22Rv1 (cell line): ENCODE data around the gene AFF4.
"Not testable (repeated sequence)": the region's sequence is repeated elsewhere in the genome, so short reads cannot be mapped to it uniquely, and the experiment has no call there.

Experiments used
- H3K27ac ChIP-seq: fragments of 450-650 bp; 2 replicates; pipeline ENCODE4 v1.5.1; 2017
- CTCF ChIP-seq: fragments of 450-650 bp; IDR thresholded peaks from 2 replicates; pipeline ENCODE4 v1.5.1; 2017; ENCODE audit warnings: mild to moderate bottlenecking
- ZFX ChIP-seq: fragments of 450-650 bp; IDR thresholded peaks from 2 replicates; pipeline ENCODE4 v1.6.1; 2017; ENCODE audit warnings: antibody characterized with exemption, borderline replicate concordance

Gene AFF4

GRCh38 chr5:132947671-132948070 lies 15.8 kb downstream of the AFF4 start:
- TF ChIP-seq ZFX (no peak), CTCF (no peak)

GRCh38 chr5:132945315-132945714 lies 18.1 kb downstream of the AFF4 start:
- not testable (repeated sequence) for H3K27ac ChIP-seq

More at GRCh38 chr5:132947671-132948070, 15.8 kb downstream of the AFF4 start:
- no peak overlapping the region for H3K27ac ChIP-seq

- H3K27ac ChIP-seq = no peak overlapping the region
- no peak for TF ChIP-seq ZFX
- TF ChIP-seq CTCF = no peak
Observed at GRCh38 chr5:132943362-132944022, 19.9 kb downstream of the AFF4 start.

- H3K27ac ChIP-seq = no peak overlapping the region
- TF ChIP-seq CTCF (no peak), ZFX (no peak)
Observed at GRCh38 chr5:132941331-132941730, 22.1 kb downstream of the AFF4 start.

GRCh38 chr5:132928062-132928407 lies 35.4 kb downstream of the AFF4 start:
- no peak for TF ChIP-seq ZFX
- no peak for TF ChIP-seq CTCF
- no peak overlapping the region for H3K27ac ChIP-seq

- TF ChIP-seq CTCF (no peak), ZFX (no peak)
- H3K27ac ChIP-seq = no peak overlapping the region
Observed at GRCh38 chr5:132927355-132928061, 35.9 kb downstream of the AFF4 start.

GRCh38 chr5:132926437-132926836 lies 37.0 kb downstream of the AFF4 start:
- no peak overlapping the region for H3K27ac ChIP-seq
- no peak for TF ChIP-seq ZFX
- no peak for TF ChIP-seq CTCF
